HCT116 (cell line): ENCODE measurements around the gene ID3. TPM values are rescaled to one million over a fixed set of nuclear protein-coding genes. Genes with fewer than 3 reads are reported as not detected.

Experiments
- ATAC-seq: fragments of 200-7000 bp; cut with Tn5 transposase; 2 replicates; pipeline ENCODE4 v1.9.1; 2020; ENCODE audit warnings: mild to moderate bottlenecking, moderate library complexity
- BruUV-seq: library from RNA; stranded (reverse); fragments of 400-500 nt; replicated peaks from 2 replicates; lab custom pipeline; 2021; lab: Mats Ljungman, UMichigan
- CTCF ChIA-PET: fragments of 300-600 bp; sonication (Branson Sonifier 250); formaldehyde crosslinking; loops from one replicate; lab custom pipeline; 2021; ENCODE audit warnings: antibody characterized with exemption; lab: Charles Lee
- POLR2A ChIA-PET: fragments of 300-600, 350-600 bp; sonication (Branson Sonifier 250); formaldehyde crosslinking; loops from one replicate; lab custom pipeline; 2021; ENCODE audit warnings: antibody characterized with exemption; lab: Charles Lee
- RAD21 ChIA-PET, 2 experiments: fragments of 300-600 bp; sonication (Branson Sonifier 250); formaldehyde crosslinking; loops; one replicate each; lab custom pipeline; 2023; ENCODE audit warnings: low total read pairs in 2 of 2; ENCODE audit not compliant: uncharacterized antibody in 2 of 2, unreplicated experiment in 2 of 2, low non-redundant PET in 1 of 2; lab: Charles Lee
- DNase-seq: peaks from one replicate; pipeline ENCODE4 v3.0.0-alpha.2; 2010; ENCODE audit warnings: low read depth, low spot score
- H2AFZ ChIP-seq: fragments of 200-600 bp; shearing (Covaris generic), sonication (generic); 2 replicates; pipeline ENCODE4 v1.6.1; 2017; ENCODE audit warnings: low read depth, mixed run types, mixed read lengths, antibody characterized with exemption, low read length; ENCODE audit not compliant: poor library complexity, severe bottlenecking
- H3K27ac ChIP-seq: 2 replicates; pipeline ENCODE4 v1.5.1; 2012; ENCODE audit warnings: low read depth, low read length
- H3K27me3 ChIP-seq: fragments of 200-600 bp; sonication (generic); 2 replicates; pipeline ENCODE4 v1.6.1; 2016; ENCODE audit warnings: mixed run types, low read length, mixed read lengths; ENCODE audit not compliant: insufficient read depth
- H3K36me3 ChIP-seq, 2 experiments: fragments of 200-500 bp in 1 of 2; fragments of 200-600 bp in 1 of 2; sonication (Bioruptor generic) in 1 of 2; sonication (generic) in 1 of 2; 2 replicates each; pipeline versions ENCODE4 v1.5.1 to v1.6.1; 2014 to 2016; ENCODE audit warnings: low read length in 2 of 2, inconsistent platforms in 1 of 2, mixed read lengths in 1 of 2, mixed run types in 1 of 2; ENCODE audit not compliant: insufficient read depth in 2 of 2, control insufficient read depth in 1 of 2
- H3K4me1 ChIP-seq, 2 experiments: fragments of 200-600 bp in 1 of 2; sonication (generic) in 1 of 2; 2 replicates each; pipeline versions ENCODE4 v1.5.1 to v1.6.1; 2012 to 2017; ENCODE audit warnings: low read length in 2 of 2, inconsistent platforms in 1 of 2, mild to moderate bottlenecking in 1 of 2, mixed read lengths in 1 of 2, mixed run types in 1 of 2, moderate library complexity in 1 of 2; ENCODE audit not compliant: insufficient read depth in 2 of 2, control insufficient read depth in 1 of 2
- H3K4me2 ChIP-seq: fragments of 200-600 bp; sonication (generic); 2 replicates; pipeline ENCODE4 v1.6.1; 2017; ENCODE audit warnings: mixed run types, low read length, mixed read lengths
- H3K4me3 ChIP-seq, 2 experiments: fragments of 200-600 bp in 1 of 2; sonication (generic) in 1 of 2; replicated peaks in 1 of 2; 2 replicates each; pipeline ENCODE4 v1.5.1; 2011 to 2016; ENCODE audit warnings: low read length in 2 of 2, control low read depth in 1 of 2, low read depth in 1 of 2, mild to moderate bottlenecking in 1 of 2, mixed read lengths in 1 of 2, mixed run types in 1 of 2
- H3K79me2 ChIP-seq: fragments of 200-600 bp; sonication (generic); 2 replicates; pipeline ENCODE4 v1.6.1; 2017; ENCODE audit warnings: mild to moderate bottlenecking, mixed run types, low read length, moderate library complexity, mixed read lengths; ENCODE audit not compliant: insufficient read depth
- H3K9ac ChIP-seq: fragments of 200-600 bp; sonication (generic); 2 replicates; pipeline ENCODE4 v1.6.1; 2016; ENCODE audit warnings: low read length, mixed read lengths
- H3K9me2 ChIP-seq: fragments of 200-600 bp; sonication (generic), shearing (Covaris generic); 2 replicates; pipeline ENCODE4 v1.6.1; 2017; ENCODE audit warnings: mixed run types, mild to moderate bottlenecking, moderate library complexity; ENCODE audit not compliant: insufficient read depth
- H3K9me3 ChIP-seq, 2 experiments: fragments of 200-500 bp in 1 of 2; fragments of 200-600 bp in 1 of 2; sonication (Bioruptor generic) in 1 of 2; sonication (generic) in 1 of 2; 2 replicates each; pipeline ENCODE4 v1.6.1; 2014 to 2017; ENCODE audit warnings: low read length in 2 of 2, mixed read lengths in 2 of 2, inconsistent platforms in 1 of 2, low read depth in 1 of 2, mild to moderate bottlenecking in 1 of 2, mixed run types in 1 of 2, moderate library complexity in 1 of 2; ENCODE audit not compliant: control insufficient read depth in 1 of 2, insufficient read depth in 1 of 2
- H4K20me1 ChIP-seq: fragments of 200-600 bp; sonication (generic), shearing (Covaris generic); 2 replicates; pipeline ENCODE4 v1.6.1; 2017; ENCODE audit warnings: mixed run types, mild to moderate bottlenecking, moderate library complexity; ENCODE audit not compliant: insufficient read depth
- ELF1 ChIP-seq: IDR thresholded peaks from 2 replicates; pipeline ENCODE4 v1.6.1; 2012; ENCODE audit warnings: low read depth, borderline replicate concordance
- FOSL1 ChIP-seq: IDR thresholded peaks from 2 replicates; pipeline ENCODE4 v1.6.1; 2012; ENCODE audit warnings: low read depth
- JUND ChIP-seq: IDR thresholded peaks from 2 replicates; pipeline ENCODE4 v1.6.1; 2012
- RAD21 ChIP-seq: IDR thresholded peaks from 2 replicates; pipeline ENCODE4 v1.6.1; 2012; ENCODE audit warnings: low read depth, mild to moderate bottlenecking
- intact Hi-C: fragments of 100-400 bp; cut with micrococcal nuclease; formaldehyde crosslinking; loops from 2 replicates; pipeline ENCODE4 v1.10.0; 2022
- total RNA-seq: library from RNA; stranded (reverse); gene quantifications from one replicate; pipeline ENCODE4 v1.2.1, GENCODE V29; 2021; ENCODE audit not compliant: unreplicated experiment
- TF ChIP-seq, protein P1 (sequence below), 3 experiments: fragments of 200-600 bp in 1 of 3; sonication (generic) in 1 of 3; IDR thresholded peaks in 2 of 3; conservative IDR thresholded peaks in 1 of 3; 2 replicates each; pipeline ENCODE4 v1.5.1; 2012 to 2017; ENCODE audit warnings: low read depth in 2 of 3, low read length in 2 of 3, antibody characterized with exemption in 1 of 3, borderline replicate concordance in 1 of 3, control low read depth in 1 of 3, mild to moderate bottlenecking in 1 of 3, mixed read lengths in 1 of 3, mixed run types in 1 of 3, moderate library complexity in 1 of 3; ENCODE audit not compliant: insufficient read depth in 1 of 3
- TF ChIP-seq, protein P2 (sequence below): IDR thresholded peaks from 2 replicates; pipeline ENCODE4 v1.6.1; 2012; ENCODE audit warnings: low read depth

ID3 gene
- total RNA-seq, 1 experiment from 2014 or later, result 183 TPM

DNA sequence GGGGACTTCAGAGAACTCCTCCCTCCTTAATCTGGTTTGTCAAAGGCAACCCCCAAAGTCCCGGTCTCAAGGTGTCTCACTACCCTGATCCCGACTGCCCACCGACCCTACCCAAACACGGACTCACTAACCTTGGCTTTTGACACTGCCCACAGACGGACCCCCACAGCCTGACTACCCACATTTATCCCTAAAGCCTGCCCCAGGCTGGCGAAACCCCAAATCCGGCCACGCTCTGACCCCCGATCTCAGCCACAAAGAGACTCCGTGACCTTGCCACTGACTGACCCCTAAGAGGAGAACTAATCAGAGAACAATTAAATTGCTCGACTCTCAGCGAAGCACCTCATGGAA lies 5.2 kb downstream of the ID3 start:
- peaks cover 43 to 59% of the 10 kb centered on the region in 2 experiments for H3K4me1 ChIP-seq
- TF ChIP-seq ELF1 (no peak), JUND (no peak), FOSL1 (no peak), RAD21 (no peak)
- TF ChIP-seq, protein P1, sequence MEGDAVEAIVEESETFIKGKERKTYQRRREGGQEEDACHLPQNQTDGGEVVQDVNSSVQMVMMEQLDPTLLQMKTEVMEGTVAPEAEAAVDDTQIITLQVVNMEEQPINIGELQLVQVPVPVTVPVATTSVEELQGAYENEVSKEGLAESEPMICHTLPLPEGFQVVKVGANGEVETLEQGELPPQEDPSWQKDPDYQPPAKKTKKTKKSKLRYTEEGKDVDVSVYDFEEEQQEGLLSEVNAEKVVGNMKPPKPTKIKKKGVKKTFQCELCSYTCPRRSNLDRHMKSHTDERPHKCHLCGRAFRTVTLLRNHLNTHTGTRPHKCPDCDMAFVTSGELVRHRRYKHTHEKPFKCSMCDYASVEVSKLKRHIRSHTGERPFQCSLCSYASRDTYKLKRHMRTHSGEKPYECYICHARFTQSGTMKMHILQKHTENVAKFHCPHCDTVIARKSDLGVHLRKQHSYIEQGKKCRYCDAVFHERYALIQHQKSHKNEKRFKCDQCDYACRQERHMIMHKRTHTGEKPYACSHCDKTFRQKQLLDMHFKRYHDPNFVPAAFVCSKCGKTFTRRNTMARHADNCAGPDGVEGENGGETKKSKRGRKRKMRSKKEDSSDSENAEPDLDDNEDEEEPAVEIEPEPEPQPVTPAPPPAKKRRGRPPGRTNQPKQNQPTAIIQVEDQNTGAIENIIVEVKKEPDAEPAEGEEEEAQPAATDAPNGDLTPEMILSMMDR (IDR thresholded peaks at IDR 0.05 in 2 of 3, conservative IDR thresholded peaks at IDR 0.05 in 1 of 3; ENCODE audit: borderline replicate concordance in 1 of 3, insufficient read depth in 1 of 3, low read depth in 2 of 3, low read length in 2 of 3), result no peak
- TF ChIP-seq, protein P2, sequence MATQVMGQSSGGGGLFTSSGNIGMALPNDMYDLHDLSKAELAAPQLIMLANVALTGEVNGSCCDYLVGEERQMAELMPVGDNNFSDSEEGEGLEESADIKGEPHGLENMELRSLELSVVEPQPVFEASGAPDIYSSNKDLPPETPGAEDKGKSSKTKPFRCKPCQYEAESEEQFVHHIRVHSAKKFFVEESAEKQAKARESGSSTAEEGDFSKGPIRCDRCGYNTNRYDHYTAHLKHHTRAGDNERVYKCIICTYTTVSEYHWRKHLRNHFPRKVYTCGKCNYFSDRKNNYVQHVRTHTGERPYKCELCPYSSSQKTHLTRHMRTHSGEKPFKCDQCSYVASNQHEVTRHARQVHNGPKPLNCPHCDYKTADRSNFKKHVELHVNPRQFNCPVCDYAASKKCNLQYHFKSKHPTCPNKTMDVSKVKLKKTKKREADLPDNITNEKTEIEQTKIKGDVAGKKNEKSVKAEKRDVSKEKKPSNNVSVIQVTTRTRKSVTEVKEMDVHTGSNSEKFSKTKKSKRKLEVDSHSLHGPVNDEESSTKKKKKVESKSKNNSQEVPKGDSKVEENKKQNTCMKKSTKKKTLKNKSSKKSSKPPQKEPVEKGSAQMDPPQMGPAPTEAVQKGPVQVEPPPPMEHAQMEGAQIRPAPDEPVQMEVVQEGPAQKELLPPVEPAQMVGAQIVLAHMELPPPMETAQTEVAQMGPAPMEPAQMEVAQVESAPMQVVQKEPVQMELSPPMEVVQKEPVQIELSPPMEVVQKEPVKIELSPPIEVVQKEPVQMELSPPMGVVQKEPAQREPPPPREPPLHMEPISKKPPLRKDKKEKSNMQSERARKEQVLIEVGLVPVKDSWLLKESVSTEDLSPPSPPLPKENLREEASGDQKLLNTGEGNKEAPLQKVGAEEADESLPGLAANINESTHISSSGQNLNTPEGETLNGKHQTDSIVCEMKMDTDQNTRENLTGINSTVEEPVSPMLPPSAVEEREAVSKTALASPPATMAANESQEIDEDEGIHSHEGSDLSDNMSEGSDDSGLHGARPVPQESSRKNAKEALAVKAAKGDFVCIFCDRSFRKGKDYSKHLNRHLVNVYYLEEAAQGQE, result no peak
- peaks cover 20% of the 10 kb centered on the region for H3K79me2 ChIP-seq
- ChIA-PET POLR2A (interaction anchor here (0.6 to 3.1 kb wide), 5 partner anchors 19 to 336 kb away, joined by 3 to 14 read pairs (median 3); partner anchors contain the start of gene RPL11), RAD21 (interaction anchor here (0.6 to 2.7 kb wide), 3 partner anchors 81 to 96 kb away, joined by 3 to 13 read pairs (median 7); no protein-coding TSS in a partner anchor), CTCF (interaction anchor here (1.8 to 5.3 kb wide), 4 partner anchors 57 to 103 kb away, joined by 5 to 34 read pairs (median 16); no protein-coding TSS in a partner anchor)
- DNase-seq (no peak), ATAC-seq (no peak)
- no peaks in the 10 kb centered on the region for H3K9me3 ChIP-seq
- H3K27ac ChIP-seq, result peak overlapping the region; percentile 89
- peaks cover 0 to 2% of the 10 kb centered on the region in 2 experiments; a peak in 1 of 4 replicates for H3K36me3 ChIP-seq
- H3K9me2 ChIP-seq, result no peaks in the 10 kb centered on the region
- peak overlapping the region; percentile 85 for H3K4me2 ChIP-seq
- BruUV-seq, result no TSS peak
- H3K9ac ChIP-seq, result peak overlapping the region; percentile 79
- H3K27me3 ChIP-seq, result no peaks in the 10 kb centered on the region
- H3K4me3 ChIP-seq, result peak overlapping the region; percentile 50 to 58
- H2AFZ ChIP-seq, result no peak overlapping the region
- no peaks in the 10 kb centered on the region; the same call in 1 of the 2 replicates for H4K20me1 ChIP-seq
- intact Hi-C loops, result loop anchor here (2.0 kb wide), 1 partner anchor 83 kb away; no protein-coding TSS in a partner anchor
